ENCODE results near the gene TLK2. TPM values are rescaled to one million over a fixed set of nuclear protein-coding genes. Genes with fewer than 3 reads are reported as not detected.

The TLK2 gene
- total and polyA plus RNA-seq, 5 donors from 2014 or later = 6.9 to 89.5 (median 10.6) TPM

DNA sequence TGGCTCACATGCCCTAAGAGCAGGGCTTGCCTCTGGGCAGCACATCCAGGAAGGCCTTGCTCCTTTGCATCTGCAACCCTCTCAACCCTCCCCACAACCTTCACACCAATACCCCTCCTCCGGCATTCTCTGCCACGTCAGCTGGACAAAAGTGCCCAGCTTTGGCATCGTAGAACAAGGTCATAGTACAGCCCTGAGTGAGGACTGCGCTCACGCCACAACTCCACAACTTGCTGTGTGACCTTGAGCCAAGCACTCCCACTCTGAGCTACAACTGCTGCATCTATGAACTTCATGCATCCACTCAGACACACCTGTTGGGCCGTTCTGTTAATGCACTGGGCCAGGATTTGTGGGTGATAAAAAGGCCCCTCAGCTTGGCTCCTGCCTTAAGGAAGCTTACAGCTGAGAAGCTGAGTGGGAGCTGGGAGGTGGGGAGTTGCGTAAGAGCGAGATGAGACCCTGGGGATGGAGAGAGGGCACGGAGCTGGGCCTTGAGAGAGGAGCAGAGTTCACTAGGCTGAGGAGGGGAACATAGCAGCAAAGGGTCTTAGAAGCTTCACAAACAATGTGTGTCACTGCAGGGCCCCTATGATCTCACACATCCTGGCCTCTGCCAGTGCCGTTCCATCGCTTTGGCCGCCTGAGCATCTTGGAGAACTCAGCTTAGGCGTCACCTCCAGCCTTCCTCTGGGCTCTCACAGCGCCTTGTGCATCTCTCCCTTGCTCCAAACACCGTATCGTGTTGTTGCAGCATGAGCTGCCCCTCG lies 140.2 kb downstream of the TLK2 start:
- Histone ChIP-seq H3K4me1 (ENCODE audit: control insufficient read depth, insufficient read depth, low read length, poor library complexity, severe bottlenecking) (no peaks in the 10 kb centered on the region), H3K9me3 (ENCODE audit: control insufficient read depth in 2 of 2, low read length in 2 of 2) (no peaks in the 10 kb centered on the region), H3K4me3 (ENCODE audit: low read depth, low read length) (no peak overlapping the region), H3K27ac (ENCODE audit: insufficient read depth, low read length, poor library complexity, severe bottlenecking) (no peak overlapping the region), H3K36me3 (ENCODE audit: control insufficient read depth, insufficient read depth, low read length) (peaks cover 17% of the 10 kb centered on the region), H3K27me3 (ENCODE audit: control insufficient read depth, insufficient read depth, low read length) (no peaks in the 10 kb centered on the region)
- Mint-ChIP-seq H3K27me3 (no peaks in the 10 kb centered on the region), H3K4me1 (peaks cover 0 to 5% (median 0%) of the 10 kb centered on the region in 4 donors), H3K36me3 (peaks cover 16% of the 10 kb centered on the region), H3K4me3 (peak overlapping the region in 1 of 4 donors; percentile 61), H3K27ac (peak overlapping the region in 2 of 3 donors; percentile 32 to 49), H3K9me3 (no peaks in the 10 kb centered on the region)
- ATAC-seq (ENCODE audit: low read depth in 2 of 2) (peak in 1 of 2 donors; percentile 18), DNase-seq (no peak)

DNA sequence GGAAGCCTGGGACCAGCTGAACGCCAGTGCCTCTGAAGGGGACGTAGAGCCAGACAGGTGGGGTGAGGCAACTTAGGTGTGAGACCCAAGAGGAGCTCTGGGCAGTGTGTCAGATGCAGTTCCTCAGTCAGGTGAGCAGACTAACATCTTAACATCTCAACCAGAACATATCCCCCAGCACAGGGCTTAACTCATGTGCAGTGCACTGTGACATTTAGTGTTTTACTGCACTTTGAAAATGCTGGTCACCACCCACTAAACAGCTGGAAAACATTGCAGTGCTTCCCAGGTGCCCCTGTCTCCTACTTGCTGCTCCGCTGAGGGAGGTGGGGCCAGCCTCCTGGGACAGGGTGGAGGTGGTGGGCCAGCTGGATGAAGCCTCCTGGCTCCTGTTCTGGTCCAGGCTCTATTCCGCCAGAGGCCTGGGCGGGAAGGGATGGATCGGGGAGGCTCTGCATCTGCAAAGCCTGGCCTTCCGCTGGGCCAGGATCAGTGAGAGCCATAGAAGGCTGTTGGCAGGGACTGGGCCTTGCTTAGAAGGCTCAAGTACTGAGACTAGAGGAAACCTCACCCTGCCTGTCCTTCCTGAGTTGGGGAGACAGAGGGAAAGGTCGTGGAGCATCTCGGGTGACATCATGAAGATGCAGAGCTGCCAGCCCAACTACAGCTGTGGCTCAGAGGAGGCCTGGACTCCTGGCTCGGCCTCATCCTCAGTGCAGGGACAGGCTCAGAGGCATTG lies 141.0 kb downstream of the TLK2 start:
- DNase-seq = no peak
- Mint-ChIP-seq H3K27me3 (peaks cover 4% of the 10 kb centered on the region), H3K9me3 (no peaks in the 10 kb centered on the region), H3K36me3 (peaks cover 10% of the 10 kb centered on the region), H3K27ac (peak overlapping the region in 1 of 3 donors; percentile 63), H3K4me3 (no peak overlapping the region), H3K4me1 (peaks cover 0 to 3% (median 0%) of the 10 kb centered on the region in 4 donors)
- no peak overlapping the region for H3K4me3 ChIP-seq (ENCODE audit: low read depth, low read length)
- no peaks in the 10 kb centered on the region for H3K4me1 ChIP-seq (ENCODE audit: control insufficient read depth, insufficient read depth, low read length, poor library complexity, severe bottlenecking)
- H3K9me3 ChIP-seq (ENCODE audit: control insufficient read depth in 2 of 2, low read length in 2 of 2) = no peaks in the 10 kb centered on the region
- H3K27ac ChIP-seq (ENCODE audit: insufficient read depth, low read length, poor library complexity, severe bottlenecking) = no peak overlapping the region
- H3K36me3 ChIP-seq (ENCODE audit: control insufficient read depth, insufficient read depth, low read length) = peaks cover 11% of the 10 kb centered on the region
- H3K27me3 ChIP-seq (ENCODE audit: control insufficient read depth, insufficient read depth, low read length) = no peaks in the 10 kb centered on the region
- ATAC-seq (ENCODE audit: low read depth in 2 of 2) = no peak

DNA sequence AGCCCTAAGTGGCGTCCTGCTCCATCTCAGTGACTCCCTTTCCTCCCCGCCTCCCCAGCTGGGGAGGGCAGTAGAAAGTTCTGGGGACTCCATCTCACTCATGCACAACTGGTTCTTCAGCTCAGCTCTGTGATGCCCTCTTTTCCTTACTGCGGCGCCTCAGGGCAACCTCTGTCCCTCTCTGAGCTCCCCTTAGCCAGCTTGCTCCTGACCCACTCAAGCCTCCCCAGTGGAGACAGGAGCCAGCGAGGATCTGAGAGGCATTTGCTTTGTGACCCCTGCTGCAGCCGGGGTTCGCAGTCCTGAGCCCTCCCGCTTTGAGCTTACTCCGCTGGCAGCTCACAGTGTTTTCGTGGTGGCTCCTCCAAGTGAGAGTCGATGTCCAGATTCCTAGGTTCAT lies 142.6 kb downstream of the TLK2 start:
- H3K27me3 Mint-ChIP-seq = peaks cover 9% of the 10 kb centered on the region
- ATAC-seq (ENCODE audit: low read depth in 2 of 2) = no peak

DNA sequence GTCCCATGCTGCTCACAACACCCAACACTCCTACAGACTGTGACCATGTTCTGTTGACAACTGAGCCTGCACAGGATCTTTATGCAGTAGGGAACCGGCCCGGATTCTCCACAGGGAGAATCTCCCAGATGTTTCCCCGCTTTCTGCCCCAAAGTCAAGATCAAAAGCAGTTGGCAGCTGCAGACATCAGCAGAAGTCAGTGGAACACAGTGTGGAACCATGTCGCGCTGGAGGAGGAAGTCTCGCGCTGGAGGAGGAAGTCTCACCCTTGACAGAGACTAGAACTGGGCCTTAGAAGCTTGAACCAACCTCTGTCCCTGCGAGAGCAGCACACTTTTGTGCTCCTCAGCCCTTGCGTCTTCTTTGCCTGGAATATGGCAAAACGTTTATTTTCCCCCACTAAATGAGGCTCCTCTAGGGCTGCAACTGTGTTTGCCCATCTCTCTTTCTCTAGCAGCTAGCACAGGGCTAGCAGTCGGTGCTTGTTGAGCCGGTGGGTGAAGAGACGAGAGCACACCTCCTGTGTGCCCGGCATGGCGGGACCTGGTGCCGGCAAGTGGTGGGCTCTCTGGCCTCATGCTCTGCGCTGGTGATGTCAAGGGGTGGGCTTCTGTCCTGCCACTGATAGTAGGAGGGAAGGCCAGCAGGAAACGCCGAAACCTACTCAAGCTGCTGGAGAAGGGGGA lies 146.7 kb downstream of the TLK2 start:
- H3K9me3 Mint-ChIP-seq = no peaks in the 10 kb centered on the region
- ATAC-seq (ENCODE audit: low read depth in 2 of 2) = no peak
- peaks cover 16% of the 10 kb centered on the region for H3K27me3 Mint-ChIP-seq
- H3K4me3 Mint-ChIP-seq = peak overlapping the region in 3 of 4 donors; percentile 43 to 68 (median 48)
- Histone ChIP-seq H3K27me3 (ENCODE audit: control insufficient read depth, insufficient read depth, low read length) (no peaks in the 10 kb centered on the region), H3K9me3 (ENCODE audit: control insufficient read depth in 2 of 2, low read length in 2 of 2) (no peaks in the 10 kb centered on the region), H3K4me1 (ENCODE audit: control insufficient read depth, insufficient read depth, low read length, poor library complexity, severe bottlenecking) (peaks cover 21% of the 10 kb centered on the region), H3K36me3 (ENCODE audit: control insufficient read depth, insufficient read depth, low read length) (no peaks in the 10 kb centered on the region), H3K27ac (ENCODE audit: insufficient read depth, low read length, poor library complexity, severe bottlenecking) (no peak overlapping the region), H3K4me3 (ENCODE audit: low read depth, low read length) (no peak overlapping the region)
- H3K27ac Mint-ChIP-seq = no peak overlapping the region
- H3K4me1 Mint-ChIP-seq = peaks cover 0 to 10% (median 5%) of the 10 kb centered on the region in 4 donors
- DNase-seq = no peak
- peaks cover 11% of the 10 kb centered on the region for H3K36me3 Mint-ChIP-seq

More for the DNA sequence above, 142.6 kb downstream of the TLK2 start:
- peaks cover 6% of the 10 kb centered on the region for H3K36me3 Mint-ChIP-seq
- Histone ChIP-seq H3K27me3 (ENCODE audit: control insufficient read depth, insufficient read depth, low read length) (no peaks in the 10 kb centered on the region), H3K4me3 (ENCODE audit: low read depth, low read length) (no peak overlapping the region), H3K4me1 (ENCODE audit: control insufficient read depth, insufficient read depth, low read length, poor library complexity, severe bottlenecking) (no peaks in the 10 kb centered on the region), H3K27ac (ENCODE audit: insufficient read depth, low read length, poor library complexity, severe bottlenecking) (no peak overlapping the region), H3K36me3 (ENCODE audit: control insufficient read depth, insufficient read depth, low read length) (no peaks in the 10 kb centered on the region), H3K9me3 (ENCODE audit: control insufficient read depth in 2 of 2, low read length in 2 of 2) (no peaks in the 10 kb centered on the region)
- H3K9me3 Mint-ChIP-seq = no peaks in the 10 kb centered on the region
- peaks cover 0 to 3% (median 2%) of the 10 kb centered on the region in 4 donors for H3K4me1 Mint-ChIP-seq
- no peak overlapping the region for H3K4me3 Mint-ChIP-seq
- DNase-seq = no peak
- peak overlapping the region in 2 of 3 donors; percentile 62 to 66 for H3K27ac Mint-ChIP-seq

DNA sequence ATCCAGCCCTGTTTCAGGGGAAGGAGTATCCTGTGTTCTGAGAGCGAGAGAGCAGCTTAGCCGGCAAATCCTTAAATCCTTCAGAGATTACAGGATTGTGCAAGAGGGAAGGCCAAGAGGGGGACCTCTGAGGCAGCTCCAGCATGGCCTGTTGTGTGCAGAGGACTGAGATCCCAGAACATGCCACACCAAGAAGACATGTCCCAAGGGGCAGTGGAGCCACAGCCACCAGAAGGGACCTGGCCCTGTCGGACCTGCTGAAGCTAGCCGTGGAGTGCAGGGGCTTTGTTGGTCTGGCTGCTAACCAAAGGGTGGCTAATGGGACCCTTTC lies 147.2 kb downstream of the TLK2 start:
- H3K9me3 Mint-ChIP-seq = no peaks in the 10 kb centered on the region
- no peaks in the 10 kb centered on the region for H3K36me3 ChIP-seq (ENCODE audit: control insufficient read depth, insufficient read depth, low read length)
- H3K27me3 Mint-ChIP-seq = peaks cover 20% of the 10 kb centered on the region
- H3K36me3 Mint-ChIP-seq = peaks cover 11% of the 10 kb centered on the region
- peak overlapping the region; percentile 11 to 68 (median 46) for H3K4me3 Mint-ChIP-seq
- peaks cover 21% of the 10 kb centered on the region for H3K4me1 ChIP-seq (ENCODE audit: control insufficient read depth, insufficient read depth, low read length, poor library complexity, severe bottlenecking)
- no peaks in the 10 kb centered on the region for H3K27me3 ChIP-seq (ENCODE audit: control insufficient read depth, insufficient read depth, low read length)
- no peaks in the 10 kb centered on the region for H3K9me3 ChIP-seq (ENCODE audit: control insufficient read depth in 2 of 2, low read length in 2 of 2)
- no peak overlapping the region for H3K27ac Mint-ChIP-seq
- ATAC-seq (ENCODE audit: low read depth in 2 of 2) = no peak
- DNase-seq = no peak
- no peak overlapping the region for H3K4me3 ChIP-seq (ENCODE audit: low read depth, low read length)
- H3K27ac ChIP-seq (ENCODE audit: insufficient read depth, low read length, poor library complexity, severe bottlenecking) = no peak overlapping the region
- peaks cover 0 to 10% (median 5%) of the 10 kb centered on the region in 4 donors for H3K4me1 Mint-ChIP-seq

DNA sequence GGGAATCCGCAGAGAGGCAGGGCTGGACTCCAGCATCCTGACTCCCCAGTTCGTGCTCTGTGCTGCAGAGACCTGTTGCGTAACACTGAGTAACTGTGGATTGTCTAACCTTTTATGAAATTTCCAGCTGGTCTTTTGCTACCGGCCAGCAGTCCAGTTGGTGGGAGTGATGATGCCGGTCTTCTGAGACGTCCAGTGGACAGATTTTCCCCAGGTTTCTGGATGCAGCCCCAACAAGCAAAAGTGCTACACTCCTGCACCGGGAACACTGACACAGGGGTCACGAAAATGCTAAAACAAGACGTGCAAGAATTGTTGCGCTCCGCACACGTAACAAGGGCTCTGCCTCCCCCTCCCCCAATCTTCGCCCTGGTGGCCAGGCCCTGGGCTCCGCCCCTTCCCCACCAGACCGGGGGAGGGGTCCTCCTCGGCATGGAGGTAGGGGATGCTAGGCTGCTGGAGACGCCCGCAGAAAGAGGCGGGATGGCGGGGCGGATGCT lies 148.1 kb downstream of the TLK2 start:
- Mint-ChIP-seq H3K4me3 (peak overlapping the region in 3 of 4 donors; percentile 62 to 81 (median 64)), H3K4me1 (peaks cover 0 to 10% (median 5%) of the 10 kb centered on the region in 4 donors), H3K27me3 (peaks cover 20% of the 10 kb centered on the region), H3K27ac (no peak overlapping the region), H3K36me3 (peaks cover 11% of the 10 kb centered on the region), H3K9me3 (no peaks in the 10 kb centered on the region)
- no peaks in the 10 kb centered on the region for H3K27me3 ChIP-seq (ENCODE audit: control insufficient read depth, insufficient read depth, low read length)
- H3K4me3 ChIP-seq (ENCODE audit: low read depth, low read length) = no peak overlapping the region
- H3K27ac ChIP-seq (ENCODE audit: insufficient read depth, low read length, poor library complexity, severe bottlenecking) = no peak overlapping the region
- ATAC-seq (ENCODE audit: low read depth in 2 of 2) (no peak), DNase-seq (no peak)
- H3K36me3 ChIP-seq (ENCODE audit: control insufficient read depth, insufficient read depth, low read length) = no peaks in the 10 kb centered on the region
- H3K4me1 ChIP-seq (ENCODE audit: control insufficient read depth, insufficient read depth, low read length, poor library complexity, severe bottlenecking) = peaks cover 21% of the 10 kb centered on the region
- no peaks in the 10 kb centered on the region for H3K9me3 ChIP-seq (ENCODE audit: control insufficient read depth in 2 of 2, low read length in 2 of 2)

DNA sequence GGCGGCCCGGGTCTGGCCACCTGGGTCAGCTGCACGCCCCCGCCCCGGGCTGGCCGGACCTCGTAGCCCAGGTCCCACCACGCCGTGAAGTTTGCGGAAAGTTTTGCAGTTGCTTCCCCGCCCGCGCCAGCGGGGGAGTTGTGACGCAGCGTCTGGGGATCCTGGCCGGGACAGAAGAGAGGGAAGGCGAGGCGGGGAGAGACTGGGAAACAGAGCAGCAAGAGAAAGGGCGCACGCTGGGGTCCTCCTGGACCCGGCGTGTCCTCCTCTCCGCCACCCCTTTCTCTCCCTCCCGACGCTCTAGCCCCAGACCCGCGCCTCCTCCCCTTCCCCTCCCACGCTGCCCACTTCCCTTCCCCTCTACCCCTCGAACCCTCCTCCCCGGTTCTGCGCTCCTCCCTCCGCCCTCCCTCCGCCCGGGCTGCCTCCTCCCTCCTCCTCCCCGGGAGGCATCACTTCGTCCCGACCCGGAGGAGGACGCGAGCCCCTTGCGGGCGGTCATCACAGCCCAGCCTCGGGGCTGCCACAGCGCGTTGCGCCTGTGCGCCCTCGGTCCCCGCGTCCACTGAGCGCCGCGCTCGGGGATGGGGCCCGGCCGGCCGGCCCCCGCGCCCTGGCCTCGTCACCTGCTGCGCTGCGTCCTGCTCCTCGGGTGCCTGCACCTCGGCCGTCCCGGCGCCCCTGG lies 148.7 kb downstream of the TLK2 start, which contains the start of gene MRC2:
Gene MRC2 (plus strand): TSS at position 452 of the 685 bp plus-strand sequence. CDS start 133 bp downstream, at position 585.
- H3K4me1 ChIP-seq (ENCODE audit: control insufficient read depth, insufficient read depth, low read length, poor library complexity, severe bottlenecking) = peaks cover 21% of the 10 kb centered on the region
- peak within 1 kb of the TSS; percentile 26 for H3K4me3 ChIP-seq (ENCODE audit: low read depth, low read length)
- ATAC-seq (ENCODE audit: low read depth in 2 of 2) (peak in 1 of 2 donors; percentile 28), DNase-seq (peak in 1 of 3 donors; percentile 26)
- no peaks in the 10 kb centered on the region for H3K27me3 ChIP-seq (ENCODE audit: control insufficient read depth, insufficient read depth, low read length)
- Mint-ChIP-seq H3K27ac (peak within 1 kb of the TSS in 2 of 3 donors; percentile 61 to 62), H3K4me3 (peak within 1 kb of the TSS; percentile 50 to 92 (median 82)), H3K27me3 (peaks cover 20% of the 10 kb centered on the region), H3K36me3 (peaks cover 11% of the 10 kb centered on the region), H3K4me1 (peaks cover 0 to 10% (median 5%) of the 10 kb centered on the region in 4 donors), H3K9me3 (no peaks in the 10 kb centered on the region)
- no peak within 1 kb of the TSS for H3K27ac ChIP-seq (ENCODE audit: insufficient read depth, low read length, poor library complexity, severe bottlenecking)
- no peaks in the 10 kb centered on the region for H3K36me3 ChIP-seq (ENCODE audit: control insufficient read depth, insufficient read depth, low read length)
- no peaks in the 10 kb centered on the region for H3K9me3 ChIP-seq (ENCODE audit: control insufficient read depth in 2 of 2, low read length in 2 of 2)

All from CD4-positive, CD25-positive, alpha-beta regulatory T cell (primary cell).